GM12878 (cell line): Measurements from ENCODE around the gene ZNF837. TPM values are rescaled to one million over a fixed set of nuclear protein-coding genes. Genes with fewer than 3 reads are reported as not detected.

ENCODE experiments used
- ATAC-seq: fragments of 200-7000 bp; cut with Tn5 transposase; 3 replicates; pipeline ENCODE4 v1.9.1; 2020; ENCODE audit warnings: mild to moderate bottlenecking, moderate library complexity
- BruUV-seq: library from RNA; stranded (reverse); fragments of 400-500 nt; replicated peaks from 2 replicates; lab custom pipeline; 2021; lab: Mats Ljungman, UMichigan
- CTCF ChIA-PET: fragments of 300-600 bp; sonication (Branson Sonifier 250); formaldehyde crosslinking; extraction: SDS; loops from one replicate; lab custom pipeline; 2021; ENCODE audit warnings: inconsistent platforms; lab: Yijun Ruan, JAX
- POLR2A ChIA-PET: fragments of 350-600 bp; formaldehyde crosslinking; extraction: SDS; loops from one replicate; lab custom pipeline; 2021; ENCODE audit warnings: inconsistent platforms; lab: Charles Lee
- RAD21 ChIA-PET: fragments of 300-600 bp; sonication (Branson Sonifier 250); formaldehyde crosslinking; loops from one replicate; lab custom pipeline; 2023; ENCODE audit warnings: antibody characterized with exemption; ENCODE audit not compliant: unreplicated experiment; lab: Charles Lee
- SMC1A ChIA-PET: fragments of 300-600 bp; sonication (Branson Sonifier 250); formaldehyde crosslinking; loops from one replicate; lab custom pipeline; 2023; ENCODE audit not compliant: unreplicated experiment, uncharacterized antibody; lab: Charles Lee
- DNase-seq: peaks from one replicate; pipeline ENCODE4 v3.0.0-alpha.2; 2011; ENCODE audit warnings: low read depth, low spot score
- FAIRE-seq: peaks from 3 replicates; lab custom pipeline; 2011; peaks lifted over from hg19 to GRCh38; lab: Jason Lieb, UNC
- H2AFZ ChIP-seq: 2 replicates; pipeline ENCODE4 v1.6.0; 2011; ENCODE audit warnings: low read depth, low read length, control low read depth; ENCODE audit not compliant: control insufficient read depth
- H3K27ac ChIP-seq: 2 replicates; pipeline ENCODE4 v1.5.1; 2011; ENCODE audit warnings: control low read depth; ENCODE audit not compliant: control insufficient read depth, insufficient read depth
- H3K27me3 ChIP-seq, 2 experiments: replicated peaks in 1 of 2; 2 replicates each; pipeline versions ENCODE4 v1.6.0 to v1.6.1; 2011; ENCODE audit warnings: low read length in 1 of 2; ENCODE audit not compliant: control insufficient read depth in 2 of 2, insufficient read depth in 2 of 2
- H3K36me3 ChIP-seq, 2 experiments: 2 replicates each; pipeline ENCODE4 v1.5.1; 2011; ENCODE audit warnings: low read length in 1 of 2; ENCODE audit not compliant: control insufficient read depth in 2 of 2, insufficient read depth in 2 of 2
- H3K4me1 ChIP-seq: 2 replicates; pipeline ENCODE4 v1.6.1; 2011; ENCODE audit warnings: mild to moderate bottlenecking, low read length, moderate library complexity, mixed read lengths; ENCODE audit not compliant: control insufficient read depth, insufficient read depth
- H3K4me2 ChIP-seq: 2 replicates; pipeline ENCODE4 v1.6.0; 2011; ENCODE audit warnings: control low read depth; ENCODE audit not compliant: control insufficient read depth, insufficient read depth
- H3K4me3 ChIP-seq: fragments of 200-600 bp; sonication (generic); 2 replicates; pipeline ENCODE4 v1.5.1; 2016
- H3K79me2 ChIP-seq: 2 replicates; pipeline ENCODE4 v1.6.0; 2011; ENCODE audit warnings: low read length; ENCODE audit not compliant: control insufficient read depth, insufficient read depth
- H3K9ac ChIP-seq: 2 replicates; pipeline ENCODE4 v1.8.0; 2011; ENCODE audit warnings: low read length, control low read depth, mixed read lengths; ENCODE audit not compliant: control insufficient read depth, insufficient read depth
- H3K9me3 ChIP-seq: replicated peaks from 3 replicates; pipeline ENCODE4 v1.5.1; 2011; ENCODE audit warnings: mild to moderate bottlenecking, low read length; ENCODE audit not compliant: control insufficient read depth, insufficient read depth
- H4K20me1 ChIP-seq: 2 replicates; pipeline ENCODE4 v1.6.0; 2011; ENCODE audit not compliant: control insufficient read depth, insufficient read depth
- BHLHE40 ChIP-seq, 2 experiments: fragments of 450-650 bp in 1 of 2; IDR thresholded peaks; 2 replicates each; pipeline ENCODE4 v1.6.1; 2011 to 2017; ENCODE audit warnings: low read depth in 2 of 2, borderline replicate concordance in 1 of 2, improper control_type of control experiment in 1 of 2, low read length in 1 of 2, mild to moderate bottlenecking in 1 of 2
- GABPA ChIP-seq: IDR thresholded peaks from 2 replicates; pipeline ENCODE4 v1.6.1; 2014; ENCODE audit warnings: antibody characterized with exemption, low read depth, mild to moderate bottlenecking, inconsistent platforms
- MYC ChIP-seq: IDR thresholded peaks from 2 replicates; pipeline ENCODE4 v1.6.1; 2011; ENCODE audit warnings: mild to moderate bottlenecking, low read length, moderate library complexity, inconsistent platforms; ENCODE audit not compliant: insufficient read depth, insufficient replicate concordance, insufficient read length, severe bottlenecking
- RB1 ChIP-seq: fragments of 450-650 bp; formaldehyde crosslinking; IDR thresholded peaks from 2 replicates; pipeline ENCODE4 v1.6.1; 2017; ENCODE audit warnings: mild to moderate bottlenecking, borderline replicate concordance
- SRF ChIP-seq, 2 experiments: IDR thresholded peaks; 2 replicates each; pipeline ENCODE4 v1.6.1; 2011; ENCODE audit warnings: low read depth in 2 of 2, low read length in 2 of 2, mild to moderate bottlenecking in 1 of 2, moderate library complexity in 1 of 2
- WGBS: methylation state at CpG from one replicate; pipeline ENCODE4 v1.1.6; 2016; ENCODE audit warnings: low lambda C conversion rate; ENCODE audit not compliant: insufficient replicate concordance, insufficient coverage; ENCODE audit errors: missing lambda C conversion rate; 5-methylcytosine and 5-hydroxymethylcytosine counted together
- in situ Hi-C: fragments of 300-500 bp; cut with MboI; formaldehyde crosslinking; loops from 9 replicates; pipeline ENCODE4 v1.14.3; 2018; ENCODE audit warnings: mixed read lengths
- intact Hi-C: fragments of 100-400 bp; cut with micrococcal nuclease; formaldehyde crosslinking; loops from one replicate; pipeline ENCODE4 v1.14.2; 2022; ENCODE audit not compliant: unreplicated experiment
- polyA plus RNA-seq, 11 experiments: library from polyadenylated mRNA; depleted of rRNA in 4 of 11; unstranded in 6 of 11; stranded (reverse) in 5 of 11; fragments of >200 nt; fragmentation: Nextera tagmentation in 4 of 11; fragmentation: Illumina TruSeq in 1 of 11; extraction: Ambion mirVana in 4 of 11; extraction: Trizol in 1 of 11; gene quantifications; 1 replicate in 1 of 11; 2 replicates in 10 of 11; pipeline versions ENCODE4 v1.2.1 to v1.2.3, GENCODE V29; 2011 to 2016; ENCODE audit warnings: inconsistent platforms in 2 of 11, missing spikeins in 2 of 11, low read depth in 1 of 11
- total RNA-seq, 4 experiments: library from RNA; depleted of rRNA in 3 of 4; stranded (reverse); fragments of >200 nt in 3 of 4; fragmentation: Illumina TruSeq in 1 of 4; extraction: Trizol in 1 of 4; gene quantifications; 2 replicates each; pipeline versions ENCODE4 v1.2.1 to v1.2.3, GENCODE V29; 2013 to 2021
- TF ChIP-seq, protein P1 (sequence below): IDR thresholded peaks from 2 replicates; pipeline ENCODE4 v1.6.1; 2011; ENCODE audit warnings: borderline replicate concordance, low read depth, mild to moderate bottlenecking, moderate library complexity, mixed read lengths, low read length; ENCODE audit not compliant: insufficient read depth; ENCODE audit errors: extremely low read length
- TF ChIP-seq, protein P2 (sequence below): IDR thresholded peaks from 2 replicates; pipeline ENCODE4 v1.6.1; 2011; ENCODE audit warnings: low read depth, mild to moderate bottlenecking, low read length, moderate library complexity, borderline replicate concordance; ENCODE audit errors: extremely low read depth
- TF ChIP-seq, protein P3 (sequence below): fragments of 450-650 bp; IDR thresholded peaks from 2 replicates; pipeline ENCODE4 v1.6.1; 2017; ENCODE audit warnings: low read depth, mild to moderate bottlenecking, moderate library complexity

ZNF837 gene
- total and polyA plus RNA-seq, 10 of the 15 experiments (the other 5 are each of a cell fraction or from before 2014, with no cell fraction given): 0.07 to 2.9 (median 2.0) TPM; not detected in 2

DNA sequence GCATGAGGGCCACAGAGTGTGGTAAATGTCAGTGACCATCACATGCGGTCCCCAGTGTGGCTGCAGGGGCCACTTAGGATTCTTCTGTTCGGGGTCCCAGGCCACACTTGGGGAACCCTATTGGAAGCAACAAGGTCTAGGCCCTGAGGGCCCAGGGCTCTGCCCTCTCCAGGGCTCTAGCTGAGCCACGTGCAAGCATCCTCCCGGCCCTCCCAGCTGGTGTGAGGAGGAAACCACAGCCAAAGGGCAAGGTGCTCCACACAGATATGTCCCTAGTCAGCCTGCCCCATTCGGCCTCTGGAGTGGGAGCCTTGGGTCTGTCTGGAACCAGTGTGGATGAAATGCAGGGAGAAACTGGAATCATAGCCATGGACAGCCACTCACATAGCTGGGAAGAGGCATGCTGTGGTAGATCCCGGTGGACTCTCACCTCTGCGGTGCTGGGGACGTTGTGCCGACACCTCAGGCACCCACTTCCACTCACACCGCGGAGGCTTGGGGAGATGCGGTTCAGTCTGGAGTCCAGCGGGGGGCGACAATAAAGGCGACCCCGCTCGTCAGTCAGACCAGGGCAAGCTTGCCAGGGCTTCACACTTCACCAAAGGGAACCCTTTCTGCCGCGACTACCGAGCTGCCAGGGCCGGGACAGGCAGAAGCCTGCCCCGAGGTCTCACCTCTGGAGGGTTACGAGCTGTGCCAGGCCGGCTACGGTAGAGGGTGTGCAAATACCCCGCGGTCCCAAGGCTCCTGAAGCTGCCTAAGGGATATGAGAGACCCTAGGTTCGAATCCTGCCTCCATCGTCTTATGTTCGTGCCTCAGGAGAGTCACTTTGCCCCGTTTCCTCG lies 14.0 kb downstream of the ZNF837 start:
- Histone ChIP-seq H3K27me3 (no peaks in the 10 kb centered on the region), H3K4me3 (no peak overlapping the region), H4K20me1 (no peaks in the 10 kb centered on the region), H2AFZ (no peak overlapping the region), H3K36me3 (no peaks in the 10 kb centered on the region), H3K79me2 (no peaks in the 10 kb centered on the region), H3K9ac (no peak overlapping the region), H3K4me2 (no peak overlapping the region), H3K4me1 (peaks cover 11% of the 10 kb centered on the region), H3K9me3 (no peaks in the 10 kb centered on the region), H3K27ac (no peak overlapping the region)
- 78% methylated on average over 26 of the region's 32 CpGs for WGBS
- ATAC-seq (no peak), FAIRE-seq (no peak), DNase-seq (no peak)
- ChIA-PET SMC1A (no interaction called here), CTCF (no interaction called here), RAD21 (no interaction called here), POLR2A (no interaction called here)
- BruUV-seq: no TSS peak
- in situ Hi-C loops (no loop called here), intact Hi-C loops (no loop called here)
- TF ChIP-seq RB1 (no peak), BHLHE40 (IDR thresholded peaks at IDR 0.05; ENCODE audit: borderline replicate concordance in 1 of 2, low read depth in 2 of 2, low read length in 1 of 2) (no peak), MYC (no peak), GABPA (no peak), SRF (IDR thresholded peaks at IDR 0.05; ENCODE audit: low read depth in 2 of 2, low read length in 2 of 2) (no peak)
- TF ChIP-seq, protein P1, sequence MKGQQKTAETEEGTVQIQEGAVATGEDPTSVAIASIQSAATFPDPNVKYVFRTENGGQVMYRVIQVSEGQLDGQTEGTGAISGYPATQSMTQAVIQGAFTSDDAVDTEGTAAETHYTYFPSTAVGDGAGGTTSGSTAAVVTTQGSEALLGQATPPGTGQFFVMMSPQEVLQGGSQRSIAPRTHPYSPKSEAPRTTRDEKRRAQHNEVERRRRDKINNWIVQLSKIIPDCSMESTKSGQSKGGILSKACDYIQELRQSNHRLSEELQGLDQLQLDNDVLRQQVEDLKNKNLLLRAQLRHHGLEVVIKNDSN: no peak
- TF ChIP-seq, protein P2, sequence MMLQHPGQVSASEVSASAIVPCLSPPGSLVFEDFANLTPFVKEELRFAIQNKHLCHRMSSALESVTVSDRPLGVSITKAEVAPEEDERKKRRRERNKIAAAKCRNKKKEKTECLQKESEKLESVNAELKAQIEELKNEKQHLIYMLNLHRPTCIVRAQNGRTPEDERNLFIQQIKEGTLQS: no peak
- TF ChIP-seq, protein P3, sequence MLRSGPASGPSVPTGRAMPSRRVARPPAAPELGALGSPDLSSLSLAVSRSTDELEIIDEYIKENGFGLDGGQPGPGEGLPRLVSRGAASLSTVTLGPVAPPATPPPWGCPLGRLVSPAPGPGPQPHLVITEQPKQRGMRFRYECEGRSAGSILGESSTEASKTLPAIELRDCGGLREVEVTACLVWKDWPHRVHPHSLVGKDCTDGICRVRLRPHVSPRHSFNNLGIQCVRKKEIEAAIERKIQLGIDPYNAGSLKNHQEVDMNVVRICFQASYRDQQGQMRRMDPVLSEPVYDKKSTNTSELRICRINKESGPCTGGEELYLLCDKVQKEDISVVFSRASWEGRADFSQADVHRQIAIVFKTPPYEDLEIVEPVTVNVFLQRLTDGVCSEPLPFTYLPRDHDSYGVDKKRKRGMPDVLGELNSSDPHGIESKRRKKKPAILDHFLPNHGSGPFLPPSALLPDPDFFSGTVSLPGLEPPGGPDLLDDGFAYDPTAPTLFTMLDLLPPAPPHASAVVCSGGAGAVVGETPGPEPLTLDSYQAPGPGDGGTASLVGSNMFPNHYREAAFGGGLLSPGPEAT: no peak
